Heart left ventricle (tissue), 16 donors: ENCODE measurements around the gene TRAK1. TPM values are rescaled to one million over a fixed set of nuclear protein-coding genes. Genes with fewer than 3 reads are reported as not detected.

Experiments
- ATAC-seq, 4 donors: fragments of 200-7000 bp; cut with Tn5 transposase; one replicate each; pipeline ENCODE4 v1.9.1; 2020 to 2022; ENCODE audit warnings: moderate library complexity in 4 of 4, mild to moderate bottlenecking in 3 of 4, moderate number of reproducible peaks in 1 of 4
- DNase-seq, 5 donors: peaks; one replicate each; pipeline ENCODE4 v3.0.0-alpha.2; 2020
- H3K27ac ChIP-seq, 12 donors: fragments of 200-600 bp; sonication (generic) in 4 of 12; one replicate each; pipeline versions ENCODE4 v1.5.0 to v1.8.0; 2016 to 2022; ENCODE audit warnings: mild to moderate bottlenecking in 2 of 12
- H3K27me3 ChIP-seq, 9 donors: fragments of 200-600 bp; sonication (generic) in 2 of 9; one replicate each; pipeline versions ENCODE4 v1.5.1 to v1.8.0; 2016 to 2022; ENCODE audit warnings: mild to moderate bottlenecking in 3 of 9
- H3K36me3 ChIP-seq, 9 donors: fragments of 200-600 bp; sonication (generic) in 2 of 9; one replicate each; pipeline versions ENCODE4 v1.5.0 to v1.8.0; 2018 to 2022; ENCODE audit warnings: mild to moderate bottlenecking in 2 of 9
- H3K4me1 ChIP-seq, 12 donors: fragments of 200-600 bp; sonication (generic) in 4 of 12; one replicate each; pipeline versions ENCODE4 v1.5.0 to v1.8.0; 2016 to 2022; ENCODE audit warnings: mild to moderate bottlenecking in 3 of 12
- H3K4me3 ChIP-seq, 12 donors: fragments of 200-600 bp; sonication (generic) in 4 of 12; one replicate each; pipeline versions ENCODE4 v1.5.0 to v1.8.0; 2017 to 2022; ENCODE audit warnings: mild to moderate bottlenecking in 9 of 12, moderate library complexity in 4 of 12
- H3K9me3 ChIP-seq, 12 donors: fragments of 200-600 bp; sonication (generic) in 4 of 12; one replicate each; pipeline versions ENCODE4 v1.5.0 to v1.8.0; 2016 to 2022; ENCODE audit warnings: mild to moderate bottlenecking in 1 of 12
- CTCF ChIP-seq, 12 donors: fragments of 200-600 bp; sonication (generic) in 4 of 12; IDR thresholded peaks; one replicate each; pipeline versions ENCODE4 v1.5.0 to v1.8.0; 2018 to 2022; ENCODE audit warnings: antibody characterized with exemption in 12 of 12, mild to moderate bottlenecking in 5 of 12
- POLR2A ChIP-seq, 2 donors: fragments of 450-650 bp; IDR thresholded peaks; one replicate each; pipeline ENCODE4 v1.6.1; 2017; ENCODE audit warnings: antibody characterized with exemption in 2 of 2, mild to moderate bottlenecking in 2 of 2, moderate library complexity in 2 of 2
- WGBS, 4 donors: extraction: QIAGEN DNeasy Blood & Tissue Kit in 2 of 4; methylation state at CpG; one replicate each; pipeline versions ENCODE4 v1.1.5 to v1.1.7; 2013 to 2018; 5-methylcytosine and 5-hydroxymethylcytosine counted together
- intact Hi-C, 10 donors: fragments of 100-400 bp; cut with DNase I; formaldehyde crosslinking; loops; one replicate each; pipeline versions ENCODE4 v1.11.1 to v1.14.2; 2022
- polyA plus RNA-seq, 2 donors: library from polyadenylated mRNA; stranded (reverse); fragments of 200-250 nt; gene quantifications; one replicate each; pipeline ENCODE4 v1.2.3, GENCODE V29; 2013
- total RNA-seq, 9 donors: library from RNA; depleted of rRNA in 2 of 9; stranded (reverse); fragments of >200 nt in 2 of 9; fragmentation: NEBNext Ultra II Directional in 3 of 9; extraction: Animal tissue kit (Norgen Biotek cat#: 25700) in 3 of 9; gene quantifications; one replicate each; pipeline versions ENCODE4 v1.1.0 to v1.2.4, GENCODE V29; 2016 to 2023
- donor health status: ischemic (EF 13 %, LVEDD 7.1; RV severe dilation, severe dysfunction).
- donor health status: healthy with polysubstance abuse.
- donor health status: DM: no; HTN: yes; CAD: no.
- donor health status: DM: no; HTN: no; CAD: no.
- donor health status: ischemic (EF 25% LVEDD 6.9; RV normal size, moderate dysfunction).
- donor health status: ischemic (EF 25% LVEDD 5.7; RV mildly dilated, moderate dysfunction).
- donor health status: healthy.
- donor health status: DM: yes; HTN: yes; CAD: no.
- donor health status: ischemic (EF 35%, LVEDD 5.7; RV mildly dilated, moderate dysfunction).
- donor health status: nonischemic (EF 11% LVEDD 7.7; RV severe dilation, severe dysfunction).
- donor health status: DM: yes; HTN: yes; CAD: no.
- donor health status: PGD.
- donor health status: ischemic (EF 29% LVEDD 5.4; RV normal size, mild dysfunction).
- donor health status: nonischemic (EF 23%, LVEDD 6.1; RV moderate dilation, normal function).

The TRAK1 gene
- total and polyA plus RNA-seq, 11 donors: 53.3 to 364 (median 250) TPM

DNA sequence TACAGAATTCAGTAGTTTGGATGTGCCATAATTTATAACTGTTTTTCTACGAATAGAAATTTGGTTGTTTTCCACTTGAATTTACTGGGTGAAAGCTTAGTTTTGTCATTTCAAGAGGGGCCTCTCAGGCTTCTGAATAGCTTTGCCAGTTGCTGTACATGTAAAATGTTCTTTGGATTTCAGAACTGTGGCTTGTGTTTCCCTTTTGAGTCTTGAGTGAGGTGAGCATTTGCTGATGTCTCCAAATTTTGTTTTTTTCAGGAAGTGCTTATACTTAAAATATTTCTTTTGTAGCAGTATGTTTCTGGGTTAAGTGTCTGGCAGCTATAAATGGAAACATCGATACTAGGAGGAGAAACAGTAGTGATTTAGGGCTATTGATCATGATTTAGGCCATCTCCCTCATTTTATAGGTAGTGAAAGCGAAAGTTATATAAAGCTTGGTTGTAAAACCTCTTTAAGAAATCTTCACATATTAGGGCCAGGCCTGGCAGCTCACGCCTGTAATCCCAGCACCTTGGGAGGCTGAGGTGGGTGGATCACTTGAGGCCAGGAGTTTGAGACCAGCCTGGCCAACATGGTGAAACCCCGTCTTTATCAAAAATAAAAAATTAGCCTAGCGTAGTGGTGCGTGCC is 9.2 kb upstream of the TRAK1 start:
- ATAC-seq (no peak), DNase-seq (no peak)
- H3K4me3 ChIP-seq: no peak overlapping the region
- H3K9me3 ChIP-seq: peaks cover 0 to 9% (median 2%) of the 10 kb centered on the region in 12 donors
- peaks cover 8 to 80% (median 53%) of the 10 kb centered on the region in 12 donors for H3K4me1 ChIP-seq
- H3K27me3 ChIP-seq: no peaks in the 10 kb centered on the region
- intact Hi-C loops: loop anchor here in 2 of 10 donors (5.0 kb wide), 1 partner anchor 65 kb away; no protein-coding TSS in a partner anchor
- peaks cover 0 to 4% (median under 1%) of the 10 kb centered on the region in 9 donors for H3K36me3 ChIP-seq
- WGBS, 4 donors: 63 to 73% (median 67%) methylated on average over 7 of the region's 7 CpGs
- H3K27ac ChIP-seq: peak overlapping the region in 11 of 12 donors; percentile 18 to 88 (median 60)
- TF ChIP-seq POLR2A (IDR thresholded peaks at IDR 0.05): no peak
- TF ChIP-seq CTCF (IDR thresholded peaks at IDR 0.05): no peak

DNA sequence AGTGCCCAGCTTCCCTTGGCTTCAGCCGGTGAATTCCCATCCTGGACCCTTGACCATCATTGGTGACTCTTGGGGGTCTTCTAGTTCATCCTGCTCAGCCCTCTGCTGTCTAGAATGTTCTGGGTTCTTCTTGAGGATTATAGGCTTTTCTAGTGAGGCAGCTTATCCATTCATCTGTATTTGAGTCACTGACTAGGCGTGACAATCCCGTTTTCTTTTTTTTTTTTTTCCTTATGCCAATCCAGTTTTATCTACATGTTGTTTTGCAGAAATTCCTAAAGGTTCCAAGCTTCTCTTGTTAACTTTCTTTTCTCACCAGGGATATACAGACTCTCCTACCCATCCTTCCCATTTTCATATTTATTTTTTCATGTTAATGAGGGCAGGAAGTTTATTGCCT is 6.6 kb upstream of the TRAK1 start:
- Histone ChIP-seq H3K36me3 (peaks cover 0 to 28% (median 20%) of the 10 kb centered on the region in 9 donors), H3K27me3 (no peaks in the 10 kb centered on the region), H3K4me3 (no peak overlapping the region), H3K9me3 (no peaks in the 10 kb centered on the region), H3K4me1 (peaks cover 8 to 83% (median 51%) of the 10 kb centered on the region in 12 donors), H3K27ac (peak overlapping the region in 1 of 12 donors; percentile 20)
- no peak for DNase-seq
- no peak for TF ChIP-seq POLR2A (IDR thresholded peaks at IDR 0.05)
- TF ChIP-seq CTCF (IDR thresholded peaks at IDR 0.05): no peak
- intact Hi-C loops: loop anchor here in 2 of 10 donors (5.0 kb wide), 1 partner anchor 67 kb away; no protein-coding TSS in a partner anchor
- 70 to 83% (median 80%) methylated on average over 3 of the region's 3 CpGs for WGBS, 4 donors
- ATAC-seq: no peak

DNA sequence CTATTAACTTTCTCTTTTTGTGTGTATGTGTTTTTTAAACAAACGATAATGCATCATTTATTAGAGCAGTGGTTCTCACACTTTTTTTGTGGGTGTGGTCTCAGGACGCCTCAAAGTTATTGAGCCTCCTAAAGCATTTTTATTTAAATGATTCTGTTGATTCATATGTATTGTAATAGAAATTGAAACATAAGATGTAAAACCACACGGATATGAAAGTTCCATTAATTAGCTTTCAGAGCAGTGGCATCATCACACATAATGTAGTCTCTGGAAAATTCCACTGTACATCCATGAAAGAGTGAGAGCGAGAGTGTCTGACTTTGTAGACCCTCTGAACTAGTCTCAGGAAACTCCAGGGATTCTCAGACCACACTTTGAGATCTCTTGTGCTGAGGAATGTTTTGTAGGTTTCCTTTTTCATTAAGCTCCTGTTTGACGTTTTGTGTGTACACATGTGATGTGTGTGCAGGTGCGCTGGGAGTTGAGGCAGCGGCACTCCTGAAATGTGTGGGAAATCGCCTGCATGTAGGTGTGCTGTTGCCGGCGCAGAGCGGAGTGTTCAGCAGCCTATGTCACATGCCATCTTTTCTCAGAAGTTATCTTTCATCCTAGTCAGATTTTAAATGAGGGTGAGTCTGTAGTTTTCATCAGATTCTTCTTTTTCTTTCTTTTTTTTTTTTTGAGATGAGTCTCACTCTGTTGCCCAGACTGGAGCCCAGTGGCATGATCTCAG is 5.3 kb upstream of the TRAK1 start:
- peaks cover 1 to 81% (median 47%) of the 10 kb centered on the region in 12 donors for H3K4me1 ChIP-seq
- DNase-seq: peak in 1 of 5 donors; percentile 6

More for the DNA sequence above, 5.3 kb upstream of the TRAK1 start:
- Histone ChIP-seq H3K9me3 (no peaks in the 10 kb centered on the region), H3K27ac (peak overlapping the region in 1 of 12 donors; percentile 13), H3K36me3 (peaks cover 0 to 33% (median 26%) of the 10 kb centered on the region in 9 donors), H3K27me3 (no peaks in the 10 kb centered on the region), H3K4me3 (no peak overlapping the region)
- ATAC-seq: no peak
- TF ChIP-seq POLR2A (IDR thresholded peaks at IDR 0.05) (no peak), CTCF (IDR thresholded peaks at IDR 0.05) (no peak)
- intact Hi-C loops: no loop called here
- 78 to 84% (median 82%) methylated on average over 11 of the region's 11 CpGs for WGBS, 4 donors
